SW480 (cell line): ENCODE measurements around the gene PPM1E.
"Not testable (repeated sequence)": the region's sequence is repeated elsewhere in the genome, so short reads cannot be mapped to it uniquely, and the experiment has no call there.

ENCODE experiments used
- DNase-seq: peaks from one replicate; pipeline ENCODE4 v3.0.0-alpha.2; 2016; ENCODE audit warnings: low spot score

Gene PPM1E

GRCh38 chr17:58755577-58756245 is at the start of gene PPM1E:
TSS of gene PPM1E (plus strand) at chr17:58755854.
- no peak for DNase-seq

GRCh38 chr17:58706351-58707140 is 49.1 kb upstream of the PPM1E start:
- no peak for DNase-seq

GRCh38 chr17:58710948-58711552 is 44.6 kb upstream of the PPM1E start:
- peak; percentile 19 for DNase-seq

GRCh38 chr17:58722274-58722673 is 33.4 kb upstream of the PPM1E start:
- no peak for DNase-seq

GRCh38 chr17:58722696-58723095 is 33.0 kb upstream of the PPM1E start:
- DNase-seq: no peak

- no peak for DNase-seq
Observed at GRCh38 chr17:58728798-58729197, 26.9 kb upstream of the PPM1E start.

GRCh38 chr17:58730937-58731336 is 24.7 kb upstream of the PPM1E start:
- no peak for DNase-seq

- DNase-seq: no peak
Observed at GRCh38 chr17:58734040-58734439, 21.6 kb upstream of the PPM1E start.

GRCh38 chr17:58734811-58735210 is 20.8 kb upstream of the PPM1E start:
- DNase-seq: no peak

- peak; percentile 76 for DNase-seq
Observed at GRCh38 chr17:58741121-58741625, 14.5 kb upstream of the PPM1E start.

GRCh38 chr17:58747674-58748073 is 8.0 kb upstream of the PPM1E start:
- no peak for DNase-seq

- not testable (repeated sequence) for DNase-seq
Observed at GRCh38 chr17:58749627-58750026, 6.0 kb upstream of the PPM1E start.

GRCh38 chr17:58753026-58753425 is 2.6 kb upstream of the PPM1E start:
- no peak for DNase-seq

- DNase-seq: no peak
Observed at GRCh38 chr17:58755269-58755576, 431 bp upstream of the PPM1E start.

- no peak for DNase-seq
Observed at GRCh38 chr17:58756246-58757161, 850 bp downstream of the PPM1E start.

GRCh38 chr17:58757162-58757613 is 1.5 kb downstream of the PPM1E start:
- no peak for DNase-seq

- DNase-seq: no peak
Observed at GRCh38 chr17:58758890-58759289, 3.2 kb downstream of the PPM1E start.

- DNase-seq: no peak
Observed at GRCh38 chr17:58759522-58759921, 3.9 kb downstream of the PPM1E start.

- no peak for DNase-seq
Observed at GRCh38 chr17:58760248-58760647, 4.6 kb downstream of the PPM1E start.

- no peak for DNase-seq
Observed at GRCh38 chr17:58763263-58763662, 7.6 kb downstream of the PPM1E start.

- no peak for DNase-seq
Observed at GRCh38 chr17:58764373-58764772, 8.7 kb downstream of the PPM1E start.

GRCh38 chr17:58778482-58778881 is 22.8 kb downstream of the PPM1E start:
- DNase-seq: not testable (repeated sequence)
